ENCODE measurements around the gene MAN2C1.

Gene MAN2C1

DNA sequence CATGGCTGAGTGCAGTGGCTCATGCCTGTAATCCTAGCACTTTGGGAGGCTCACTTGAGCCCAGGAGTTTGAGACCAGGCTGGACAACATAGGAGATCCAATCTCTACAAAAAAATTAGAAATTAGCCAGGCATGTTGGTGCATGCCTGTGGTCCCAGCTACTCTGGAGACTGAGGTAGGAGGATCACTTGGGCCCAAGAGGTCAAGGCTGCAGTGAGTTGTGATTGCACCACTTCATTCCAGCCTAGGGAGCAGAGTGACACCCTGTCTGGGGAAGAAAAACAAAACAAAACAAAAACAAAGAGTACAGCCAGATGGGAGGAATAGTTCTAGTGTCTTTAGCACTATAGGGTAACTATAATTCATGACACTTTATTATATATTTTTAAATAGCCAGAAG, 58.7 kb downstream of the MAN2C1 start:
- DNase-seq (ENCODE audit: low read depth): no peak
- no peak overlapping the region for H3K4me3 ChIP-seq (ENCODE audit: low read depth, low read length)
- TF ChIP-seq, protein P1, sequence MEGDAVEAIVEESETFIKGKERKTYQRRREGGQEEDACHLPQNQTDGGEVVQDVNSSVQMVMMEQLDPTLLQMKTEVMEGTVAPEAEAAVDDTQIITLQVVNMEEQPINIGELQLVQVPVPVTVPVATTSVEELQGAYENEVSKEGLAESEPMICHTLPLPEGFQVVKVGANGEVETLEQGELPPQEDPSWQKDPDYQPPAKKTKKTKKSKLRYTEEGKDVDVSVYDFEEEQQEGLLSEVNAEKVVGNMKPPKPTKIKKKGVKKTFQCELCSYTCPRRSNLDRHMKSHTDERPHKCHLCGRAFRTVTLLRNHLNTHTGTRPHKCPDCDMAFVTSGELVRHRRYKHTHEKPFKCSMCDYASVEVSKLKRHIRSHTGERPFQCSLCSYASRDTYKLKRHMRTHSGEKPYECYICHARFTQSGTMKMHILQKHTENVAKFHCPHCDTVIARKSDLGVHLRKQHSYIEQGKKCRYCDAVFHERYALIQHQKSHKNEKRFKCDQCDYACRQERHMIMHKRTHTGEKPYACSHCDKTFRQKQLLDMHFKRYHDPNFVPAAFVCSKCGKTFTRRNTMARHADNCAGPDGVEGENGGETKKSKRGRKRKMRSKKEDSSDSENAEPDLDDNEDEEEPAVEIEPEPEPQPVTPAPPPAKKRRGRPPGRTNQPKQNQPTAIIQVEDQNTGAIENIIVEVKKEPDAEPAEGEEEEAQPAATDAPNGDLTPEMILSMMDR (IDR thresholded peaks at IDR 0.05; ENCODE audit: insufficient read depth, low read depth, low read length, missing control alignments): no peak

DNA sequence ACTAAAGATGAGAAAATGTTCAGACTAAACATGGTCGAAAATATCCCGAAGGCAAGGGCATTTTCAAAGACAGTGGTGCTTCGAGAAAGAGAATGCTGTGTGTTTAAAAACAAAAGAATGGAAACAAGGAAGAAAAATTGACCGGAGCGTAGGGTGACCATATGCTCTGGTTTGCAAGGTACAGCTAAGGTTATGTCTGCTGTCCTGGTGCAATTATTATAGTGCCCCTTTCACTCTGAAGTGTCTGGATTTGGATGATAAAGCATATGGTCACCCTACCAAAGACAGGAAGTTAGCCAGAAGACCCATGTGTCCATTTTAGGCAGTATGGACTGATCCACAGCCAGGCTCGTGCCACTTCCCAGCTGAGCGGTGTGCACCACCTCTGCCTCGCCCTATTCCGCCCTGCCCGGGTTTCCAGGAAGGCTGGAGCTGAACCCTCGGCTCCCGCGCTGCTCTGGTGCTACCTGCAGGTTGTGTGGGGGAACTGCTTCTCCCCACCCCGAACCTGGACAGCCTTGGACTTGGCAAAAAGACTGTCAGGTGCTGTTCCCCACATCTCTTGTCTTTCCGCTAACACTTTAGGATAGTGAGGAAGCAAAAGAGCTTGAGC, 60.5 kb downstream of the MAN2C1 start:
- DNase-seq (ENCODE audit: low read depth): peak; percentile 53
- H3K4me3 ChIP-seq (ENCODE audit: low read depth, low read length): no peak overlapping the region
- TF ChIP-seq, protein P1 (IDR thresholded peaks at IDR 0.05; ENCODE audit: insufficient read depth, low read depth, low read length, missing control alignments): peak; percentile 56

DNA sequence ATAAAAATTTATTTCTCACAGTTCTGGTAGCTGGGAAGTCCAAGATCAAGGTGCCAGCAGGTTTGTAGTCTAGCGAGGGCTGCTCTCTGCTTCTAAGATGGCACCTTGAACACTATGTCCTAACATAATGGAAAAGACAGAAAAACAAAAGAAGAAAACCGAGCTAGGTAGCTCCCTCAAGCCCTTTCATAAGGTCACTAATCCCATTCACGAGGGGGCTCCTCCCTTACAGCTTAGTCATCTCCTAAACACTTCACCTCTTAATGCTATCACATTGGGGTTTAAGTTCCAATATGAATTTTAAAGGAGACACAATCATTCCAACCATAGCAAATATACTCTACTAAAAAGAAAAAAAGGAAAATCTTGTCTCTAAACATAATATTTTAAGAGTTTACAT, 62.2 kb downstream of the MAN2C1 start:
- TF ChIP-seq, protein P1 (IDR thresholded peaks at IDR 0.05; ENCODE audit: insufficient read depth, low read depth, low read length, missing control alignments): no peak
- no peak overlapping the region for H3K4me3 ChIP-seq (ENCODE audit: low read depth, low read length)
- DNase-seq (ENCODE audit: low read depth): no peak
